Measurements from ENCODE around the gene STK24.

STK24 gene

DNA sequence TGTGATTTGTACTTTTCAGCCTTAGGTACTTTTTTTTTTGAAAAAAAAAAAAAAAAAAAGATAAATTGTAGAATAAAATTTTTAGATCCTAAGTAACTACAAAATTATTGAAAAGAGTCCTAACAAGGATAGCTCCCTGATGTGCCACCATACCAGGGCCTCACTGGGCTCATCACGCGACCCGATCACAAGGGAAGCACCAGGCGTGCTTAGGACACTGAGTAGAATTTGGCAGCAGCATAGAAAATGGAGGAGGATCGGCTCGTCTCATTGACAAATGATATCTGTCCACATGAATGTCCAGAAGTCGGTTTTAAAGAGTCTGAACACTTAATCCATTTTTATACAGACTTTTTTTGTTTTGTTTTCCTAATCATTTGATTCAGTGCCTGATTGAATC lies 179.0 kb downstream of the STK24 start:
- no peaks in the 10 kb centered on the region for H3K9me3 ChIP-seq (ENCODE audit: insufficient read depth, low read depth, low read length)
- H4K20me1 ChIP-seq (ENCODE audit: insufficient read depth, low read length, poor library complexity, severe bottlenecking): no peaks in the 10 kb centered on the region
- no peak overlapping the region for H2AFZ ChIP-seq (ENCODE audit: low read length)
- no peaks in the 10 kb centered on the region for H3K79me2 ChIP-seq (ENCODE audit: insufficient read depth, low read length)
- H3K36me3 ChIP-seq (ENCODE audit: insufficient read depth, low read length): no peaks in the 10 kb centered on the region
- H3K4me1 ChIP-seq (ENCODE audit: insufficient read depth, low read length, poor library complexity, severe bottlenecking): no peaks in the 10 kb centered on the region
- H3K9me2 ChIP-seq (replicated peaks; ENCODE audit: low read depth, low read length): no peaks in the 10 kb centered on the region
- no peaks in the 10 kb centered on the region for H3K27me3 ChIP-seq (ENCODE audit: insufficient read depth, low read length, poor library complexity, severe bottlenecking)
- TF ChIP-seq EZH2phosphoT487 (IDR thresholded peaks at IDR 0.05; ENCODE audit: borderline replicate concordance) (no peak), CTCF (conservative IDR thresholded peaks at IDR 0.05; ENCODE audit: low read length) (no peak)
- H3K4me3 ChIP-seq (ENCODE audit: low read length, poor library complexity, severe bottlenecking): no peak overlapping the region
- H3K9ac ChIP-seq (ENCODE audit: low read depth, low read length, poor library complexity, severe bottlenecking): no peak overlapping the region
- no peaks in the 10 kb centered on the region for H3F3A ChIP-seq (ENCODE audit: low read depth)
- H3K4me2 ChIP-seq (ENCODE audit: low read depth, low read length, poor library complexity, severe bottlenecking): no peak overlapping the region

- H3K79me2 ChIP-seq (ENCODE audit: insufficient read depth, low read length): no peaks in the 10 kb centered on the region
- no peaks in the 10 kb centered on the region for H3K27me3 ChIP-seq (ENCODE audit: insufficient read depth, low read length, poor library complexity, severe bottlenecking)
- TF ChIP-seq CTCF (conservative IDR thresholded peaks at IDR 0.05; ENCODE audit: low read length) (no peak), EZH2phosphoT487 (IDR thresholded peaks at IDR 0.05; ENCODE audit: borderline replicate concordance) (no peak)
Measured at GRCh38 chr13:98397221-98397620, 179.7 kb downstream of the STK24 start.

GRCh38 chr13:98396071-98396710 lies 180.7 kb downstream of the STK24 start:
- Histone ChIP-seq H3K4me3 (ENCODE audit: low read length, poor library complexity, severe bottlenecking) (no peak overlapping the region), H2AFZ (ENCODE audit: low read length) (no peak overlapping the region), H3K27me3 (ENCODE audit: insufficient read depth, low read length, poor library complexity, severe bottlenecking) (no peaks in the 10 kb centered on the region), H3K9me3 (ENCODE audit: insufficient read depth, low read depth, low read length) (no peaks in the 10 kb centered on the region), H3K9me2 (replicated peaks; ENCODE audit: low read depth, low read length) (no peaks in the 10 kb centered on the region), H3F3A (ENCODE audit: low read depth) (no peaks in the 10 kb centered on the region), H3K4me2 (ENCODE audit: low read depth, low read length, poor library complexity, severe bottlenecking) (no peak overlapping the region), H3K36me3 (ENCODE audit: insufficient read depth, low read length) (no peaks in the 10 kb centered on the region), H4K20me1 (ENCODE audit: insufficient read depth, low read length, poor library complexity, severe bottlenecking) (no peaks in the 10 kb centered on the region), H3K9ac (ENCODE audit: low read depth, low read length, poor library complexity, severe bottlenecking) (no peak overlapping the region), H3K79me2 (ENCODE audit: insufficient read depth, low read length) (no peaks in the 10 kb centered on the region), H3K4me1 (ENCODE audit: insufficient read depth, low read length, poor library complexity, severe bottlenecking) (no peaks in the 10 kb centered on the region)
- no peak for TF ChIP-seq EZH2phosphoT487 (IDR thresholded peaks at IDR 0.05; ENCODE audit: borderline replicate concordance)
- TF ChIP-seq CTCF (conservative IDR thresholded peaks at IDR 0.05; ENCODE audit: low read length): no peak

More at GRCh38 chr13:98397221-98397620, 179.7 kb downstream of the STK24 start:
- H3K4me2 ChIP-seq (ENCODE audit: low read depth, low read length, poor library complexity, severe bottlenecking): no peak overlapping the region
- no peaks in the 10 kb centered on the region for H3K36me3 ChIP-seq (ENCODE audit: insufficient read depth, low read length)
- no peaks in the 10 kb centered on the region for H3K9me3 ChIP-seq (ENCODE audit: insufficient read depth, low read depth, low read length)
- no peaks in the 10 kb centered on the region for H3K4me1 ChIP-seq (ENCODE audit: insufficient read depth, low read length, poor library complexity, severe bottlenecking)
- H3K4me3 ChIP-seq (ENCODE audit: low read length, poor library complexity, severe bottlenecking): no peak overlapping the region
- no peaks in the 10 kb centered on the region for H3K9me2 ChIP-seq (replicated peaks; ENCODE audit: low read depth, low read length)
- H3K9ac ChIP-seq (ENCODE audit: low read depth, low read length, poor library complexity, severe bottlenecking): no peak overlapping the region
- no peak overlapping the region for H2AFZ ChIP-seq (ENCODE audit: low read length)
- no peaks in the 10 kb centered on the region for H3F3A ChIP-seq (ENCODE audit: low read depth)
- no peaks in the 10 kb centered on the region for H4K20me1 ChIP-seq (ENCODE audit: insufficient read depth, low read length, poor library complexity, severe bottlenecking)

Measured in Loucy (cell line).